Keratinocyte (primary cell): ENCODE results near the gene SIGLEC6.

Experiments
- CTCF ChIP-seq, 3 experiments: IDR thresholded peaks in 1 of 3; conservative IDR thresholded peaks in 1 of 3; optimal IDR thresholded peaks in 1 of 3; 2 replicates in 2 of 3; 3 replicates in 1 of 3; pipeline versions ENCODE3 to v1.5.1; 2011; ENCODE audit warnings: low read length in 3 of 3, mild to moderate bottlenecking in 3 of 3, moderate library complexity in 2 of 3, control low read depth in 1 of 3, inconsistent platforms in 1 of 3; ENCODE audit not compliant: insufficient read depth in 2 of 3; ENCODE audit errors: extremely low read depth in 1 of 3
- EZH2 ChIP-seq: IDR thresholded peaks from one replicate; pipeline ENCODE4 v1.6.1; 2012; ENCODE audit warnings: inconsistent platforms, mild to moderate bottlenecking, low read length, moderate library complexity

- no peak for TF ChIP-seq CTCF (optimal IDR thresholded peaks at IDR 0.05 in 1 of 3, IDR thresholded peaks at IDR 0.05 in 1 of 3, conservative IDR thresholded peaks at IDR 0.05 in 1 of 3; ENCODE audit: extremely low read depth in 1 of 3, insufficient read depth in 2 of 3, low read length in 3 of 3)
- no peak for TF ChIP-seq EZH2
These were observed 23.3 kb downstream of the SIGLEC6 start for GRCh38 chr19:51508059-51508733.
